ENCODE results near the gene AMBN.

- TF ChIP-seq POLR2A (IDR thresholded peaks at IDR 0.05) (no peak), CTCF (IDR thresholded peaks at IDR 0.05) (no peak)
These were observed 11.8 kb downstream of the AMBN start for GRCh38 chr4:70603856-70604255.
